GM23338 (cell line): ENCODE results near the gene ULBP2.

Source experiments
- JUNB ChIP-seq: IDR thresholded peaks from one replicate; pipeline ENCODE4 v1.6.1; 2016; ENCODE audit warnings: antibody characterized with exemption; ENCODE audit not compliant: unreplicated experiment
- STAT1 ChIP-seq: IDR thresholded peaks from one replicate; pipeline ENCODE4 v1.6.1; 2016; ENCODE audit warnings: antibody characterized with exemption; ENCODE audit not compliant: unreplicated experiment
- TF ChIP-seq, protein P1 (sequence below): IDR thresholded peaks from one replicate; pipeline ENCODE4 v1.6.1; 2018; ENCODE audit warnings: antibody characterized with exemption; ENCODE audit not compliant: unreplicated experiment
- TF ChIP-seq, protein P2 (sequence below), 2 experiments: fragments of 200-600 bp in 1 of 2; sonication (generic) in 1 of 2; conservative IDR thresholded peaks; 2 replicates each; pipeline versions ENCODE4 v1.5.1 to v1.6.1; 2016 to 2017; ENCODE audit warnings: antibody characterized with exemption in 2 of 2, low read depth in 2 of 2, mild to moderate bottlenecking in 2 of 2, moderate library complexity in 1 of 2
- TF ChIP-seq, protein P3 (sequence below): IDR thresholded peaks from 2 replicates; pipeline ENCODE4 v1.6.1; 2016; ENCODE audit warnings: antibody characterized with exemption
- TF ChIP-seq, protein P4 (sequence below): fragments of 250-450 bp; sonication (Bioruptor Pico); IDR thresholded peaks from 2 replicates; pipeline ENCODE4 v1.5.0; 2020; ENCODE audit warnings: mild to moderate bottlenecking, moderate library complexity

DNA sequence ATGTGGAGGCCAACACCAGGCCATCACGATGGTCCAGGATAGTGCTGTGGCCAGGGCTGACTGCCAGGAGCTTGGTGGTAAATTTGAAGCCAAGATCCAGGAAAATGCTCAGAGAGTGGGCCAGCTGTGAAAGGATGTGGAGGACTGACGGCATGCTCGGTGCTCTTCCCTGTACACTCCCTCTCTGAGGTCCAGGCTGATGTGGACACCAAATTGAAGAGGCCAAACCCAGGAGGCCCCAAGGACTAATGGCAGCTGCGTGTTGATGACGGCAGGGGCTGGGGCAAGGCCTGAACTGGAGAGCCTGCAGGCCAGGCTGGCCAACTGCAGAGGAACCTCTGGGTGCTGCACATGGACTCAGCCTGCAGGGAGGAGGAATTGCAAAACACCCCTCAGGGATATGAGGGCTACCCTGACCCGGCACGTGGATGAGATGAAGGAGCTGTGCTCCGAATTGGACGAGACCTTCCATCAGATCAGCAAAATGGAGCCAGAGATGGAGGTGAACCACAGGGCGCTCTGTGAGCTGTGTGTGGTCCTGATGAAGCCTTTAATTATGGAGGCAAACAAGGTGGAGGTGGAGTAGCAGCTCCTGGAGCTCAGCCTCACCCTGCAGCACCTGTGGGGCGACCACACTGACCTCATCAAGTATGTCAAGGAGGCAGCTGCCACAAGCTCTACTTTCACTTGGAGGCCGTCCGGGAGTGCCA, 37.0 kb upstream of the ULBP2 start:
- TF ChIP-seq, protein P1, sequence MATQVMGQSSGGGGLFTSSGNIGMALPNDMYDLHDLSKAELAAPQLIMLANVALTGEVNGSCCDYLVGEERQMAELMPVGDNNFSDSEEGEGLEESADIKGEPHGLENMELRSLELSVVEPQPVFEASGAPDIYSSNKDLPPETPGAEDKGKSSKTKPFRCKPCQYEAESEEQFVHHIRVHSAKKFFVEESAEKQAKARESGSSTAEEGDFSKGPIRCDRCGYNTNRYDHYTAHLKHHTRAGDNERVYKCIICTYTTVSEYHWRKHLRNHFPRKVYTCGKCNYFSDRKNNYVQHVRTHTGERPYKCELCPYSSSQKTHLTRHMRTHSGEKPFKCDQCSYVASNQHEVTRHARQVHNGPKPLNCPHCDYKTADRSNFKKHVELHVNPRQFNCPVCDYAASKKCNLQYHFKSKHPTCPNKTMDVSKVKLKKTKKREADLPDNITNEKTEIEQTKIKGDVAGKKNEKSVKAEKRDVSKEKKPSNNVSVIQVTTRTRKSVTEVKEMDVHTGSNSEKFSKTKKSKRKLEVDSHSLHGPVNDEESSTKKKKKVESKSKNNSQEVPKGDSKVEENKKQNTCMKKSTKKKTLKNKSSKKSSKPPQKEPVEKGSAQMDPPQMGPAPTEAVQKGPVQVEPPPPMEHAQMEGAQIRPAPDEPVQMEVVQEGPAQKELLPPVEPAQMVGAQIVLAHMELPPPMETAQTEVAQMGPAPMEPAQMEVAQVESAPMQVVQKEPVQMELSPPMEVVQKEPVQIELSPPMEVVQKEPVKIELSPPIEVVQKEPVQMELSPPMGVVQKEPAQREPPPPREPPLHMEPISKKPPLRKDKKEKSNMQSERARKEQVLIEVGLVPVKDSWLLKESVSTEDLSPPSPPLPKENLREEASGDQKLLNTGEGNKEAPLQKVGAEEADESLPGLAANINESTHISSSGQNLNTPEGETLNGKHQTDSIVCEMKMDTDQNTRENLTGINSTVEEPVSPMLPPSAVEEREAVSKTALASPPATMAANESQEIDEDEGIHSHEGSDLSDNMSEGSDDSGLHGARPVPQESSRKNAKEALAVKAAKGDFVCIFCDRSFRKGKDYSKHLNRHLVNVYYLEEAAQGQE = no peak
- TF ChIP-seq, protein P2, sequence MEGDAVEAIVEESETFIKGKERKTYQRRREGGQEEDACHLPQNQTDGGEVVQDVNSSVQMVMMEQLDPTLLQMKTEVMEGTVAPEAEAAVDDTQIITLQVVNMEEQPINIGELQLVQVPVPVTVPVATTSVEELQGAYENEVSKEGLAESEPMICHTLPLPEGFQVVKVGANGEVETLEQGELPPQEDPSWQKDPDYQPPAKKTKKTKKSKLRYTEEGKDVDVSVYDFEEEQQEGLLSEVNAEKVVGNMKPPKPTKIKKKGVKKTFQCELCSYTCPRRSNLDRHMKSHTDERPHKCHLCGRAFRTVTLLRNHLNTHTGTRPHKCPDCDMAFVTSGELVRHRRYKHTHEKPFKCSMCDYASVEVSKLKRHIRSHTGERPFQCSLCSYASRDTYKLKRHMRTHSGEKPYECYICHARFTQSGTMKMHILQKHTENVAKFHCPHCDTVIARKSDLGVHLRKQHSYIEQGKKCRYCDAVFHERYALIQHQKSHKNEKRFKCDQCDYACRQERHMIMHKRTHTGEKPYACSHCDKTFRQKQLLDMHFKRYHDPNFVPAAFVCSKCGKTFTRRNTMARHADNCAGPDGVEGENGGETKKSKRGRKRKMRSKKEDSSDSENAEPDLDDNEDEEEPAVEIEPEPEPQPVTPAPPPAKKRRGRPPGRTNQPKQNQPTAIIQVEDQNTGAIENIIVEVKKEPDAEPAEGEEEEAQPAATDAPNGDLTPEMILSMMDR (conservative IDR thresholded peaks at IDR 0.05; ENCODE audit: low read depth in 2 of 2) = no peak
- TF ChIP-seq JUNB (no peak), STAT1 (no peak)
- TF ChIP-seq, protein P3, sequence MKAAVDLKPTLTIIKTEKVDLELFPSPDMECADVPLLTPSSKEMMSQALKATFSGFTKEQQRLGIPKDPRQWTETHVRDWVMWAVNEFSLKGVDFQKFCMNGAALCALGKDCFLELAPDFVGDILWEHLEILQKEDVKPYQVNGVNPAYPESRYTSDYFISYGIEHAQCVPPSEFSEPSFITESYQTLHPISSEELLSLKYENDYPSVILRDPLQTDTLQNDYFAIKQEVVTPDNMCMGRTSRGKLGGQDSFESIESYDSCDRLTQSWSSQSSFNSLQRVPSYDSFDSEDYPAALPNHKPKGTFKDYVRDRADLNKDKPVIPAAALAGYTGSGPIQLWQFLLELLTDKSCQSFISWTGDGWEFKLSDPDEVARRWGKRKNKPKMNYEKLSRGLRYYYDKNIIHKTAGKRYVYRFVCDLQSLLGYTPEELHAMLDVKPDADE = no peak
- TF ChIP-seq, protein P4, sequence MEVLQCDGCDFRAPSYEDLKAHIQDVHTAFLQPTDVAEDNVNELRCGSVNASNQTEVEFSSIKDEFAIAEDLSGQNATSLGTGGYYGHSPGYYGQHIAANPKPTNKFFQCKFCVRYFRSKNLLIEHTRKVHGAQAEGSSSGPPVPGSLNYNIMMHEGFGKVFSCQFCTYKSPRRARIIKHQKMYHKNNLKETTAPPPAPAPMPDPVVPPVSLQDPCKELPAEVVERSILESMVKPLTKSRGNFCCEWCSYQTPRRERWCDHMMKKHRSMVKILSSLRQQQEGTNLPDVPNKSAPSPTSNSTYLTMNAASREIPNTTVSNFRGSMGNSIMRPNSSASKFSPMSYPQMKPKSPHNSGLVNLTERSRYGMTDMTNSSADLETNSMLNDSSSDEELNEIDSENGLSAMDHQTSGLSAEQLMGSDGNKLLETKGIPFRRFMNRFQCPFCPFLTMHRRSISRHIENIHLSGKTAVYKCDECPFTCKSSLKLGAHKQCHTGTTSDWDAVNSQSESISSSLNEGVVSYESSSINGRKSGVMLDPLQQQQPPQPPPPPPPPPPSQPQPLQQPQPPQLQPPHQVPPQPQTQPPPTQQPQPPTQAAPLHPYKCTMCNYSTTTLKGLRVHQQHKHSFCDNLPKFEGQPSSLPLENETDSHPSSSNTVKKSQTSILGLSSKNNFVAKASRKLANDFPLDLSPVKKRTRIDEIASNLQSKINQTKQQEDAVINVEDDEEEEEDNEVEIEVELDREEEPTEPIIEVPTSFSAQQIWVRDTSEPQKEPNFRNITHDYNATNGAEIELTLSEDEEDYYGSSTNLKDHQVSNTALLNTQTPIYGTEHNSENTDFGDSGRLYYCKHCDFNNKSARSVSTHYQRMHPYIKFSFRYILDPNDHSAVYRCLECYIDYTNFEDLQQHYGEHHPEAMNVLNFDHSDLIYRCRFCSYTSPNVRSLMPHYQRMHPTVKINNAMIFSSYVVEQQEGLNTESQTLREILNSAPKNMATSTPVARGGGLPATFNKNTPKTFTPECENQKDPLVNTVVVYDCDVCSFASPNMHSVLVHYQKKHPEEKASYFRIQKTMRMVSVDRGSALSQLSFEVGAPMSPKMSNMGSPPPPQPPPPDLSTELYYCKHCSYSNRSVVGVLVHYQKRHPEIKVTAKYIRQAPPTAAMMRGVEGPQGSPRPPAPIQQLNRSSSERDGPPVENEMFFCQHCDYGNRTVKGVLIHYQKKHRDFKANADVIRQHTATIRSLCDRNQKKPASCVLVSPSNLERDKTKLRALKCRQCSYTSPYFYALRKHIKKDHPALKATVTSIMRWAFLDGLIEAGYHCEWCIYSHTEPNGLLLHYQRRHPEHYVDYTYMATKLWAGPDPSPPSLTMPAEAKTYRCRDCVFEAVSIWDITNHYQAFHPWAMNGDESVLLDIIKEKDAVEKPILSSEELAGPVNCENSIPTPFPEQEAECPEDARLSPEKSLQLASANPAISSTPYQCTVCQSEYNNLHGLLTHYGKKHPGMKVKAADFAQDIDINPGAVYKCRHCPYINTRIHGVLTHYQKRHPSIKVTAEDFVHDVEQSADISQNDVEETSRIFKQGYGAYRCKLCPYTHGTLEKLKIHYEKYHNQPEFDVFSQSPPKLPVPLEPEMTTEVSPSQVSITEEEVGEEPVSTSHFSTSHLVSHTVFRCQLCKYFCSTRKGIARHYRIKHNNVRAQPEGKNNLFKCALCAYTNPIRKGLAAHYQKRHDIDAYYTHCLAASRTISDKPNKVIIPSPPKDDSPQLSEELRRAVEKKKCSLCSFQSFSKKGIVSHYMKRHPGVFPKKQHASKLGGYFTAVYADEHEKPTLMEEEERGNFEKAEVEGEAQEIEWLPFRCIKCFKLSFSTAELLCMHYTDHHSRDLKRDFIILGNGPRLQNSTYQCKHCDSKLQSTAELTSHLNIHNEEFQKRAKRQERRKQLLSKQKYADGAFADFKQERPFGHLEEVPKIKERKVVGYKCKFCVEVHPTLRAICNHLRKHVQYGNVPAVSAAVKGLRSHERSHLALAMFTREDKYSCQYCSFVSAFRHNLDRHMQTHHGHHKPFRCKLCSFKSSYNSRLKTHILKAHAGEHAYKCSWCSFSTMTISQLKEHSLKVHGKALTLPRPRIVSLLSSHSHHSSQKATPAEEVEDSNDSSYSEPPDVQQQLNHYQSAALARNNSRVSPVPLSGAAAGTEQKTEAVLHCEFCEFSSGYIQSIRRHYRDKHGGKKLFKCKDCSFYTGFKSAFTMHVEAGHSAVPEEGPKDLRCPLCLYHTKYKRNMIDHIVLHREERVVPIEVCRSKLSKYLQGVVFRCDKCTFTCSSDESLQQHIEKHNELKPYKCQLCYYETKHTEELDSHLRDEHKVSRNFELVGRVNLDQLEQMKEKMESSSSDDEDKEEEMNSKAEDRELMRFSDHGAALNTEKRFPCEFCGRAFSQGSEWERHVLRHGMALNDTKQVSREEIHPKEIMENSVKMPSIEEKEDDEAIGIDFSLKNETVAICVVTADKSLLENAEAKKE (CRISPR knock-in tag) = no peak
